Measurements from ENCODE around the gene TAL2. TPM values are rescaled to one million over a fixed set of nuclear protein-coding genes. Genes with fewer than 3 reads are reported as not detected.

The TAL2 gene
- total RNA-seq, 2 donors from 2014 or later = not detected

GRCh38 chr9:105706156-105706555, 43.9 kb downstream of the TAL2 start:
- no peak for TF ChIP-seq CTCF (IDR thresholded peaks at IDR 0.05)
- Histone ChIP-seq H3K36me3 (no peaks in the 10 kb centered on the region), H3K4me3 (no peak overlapping the region), H3K9me3 (no peaks in the 10 kb centered on the region), H3K27ac (no peak overlapping the region), H3K9ac (ENCODE audit: low read depth in 2 of 2, low read length in 2 of 2) (no peak overlapping the region), H3K27me3 (no peaks in the 10 kb centered on the region), H3K4me1 (no peaks in the 10 kb centered on the region)
- DNase-seq = no peak
- intact Hi-C loops (cut with DNase I) = no loop called here

DNA sequence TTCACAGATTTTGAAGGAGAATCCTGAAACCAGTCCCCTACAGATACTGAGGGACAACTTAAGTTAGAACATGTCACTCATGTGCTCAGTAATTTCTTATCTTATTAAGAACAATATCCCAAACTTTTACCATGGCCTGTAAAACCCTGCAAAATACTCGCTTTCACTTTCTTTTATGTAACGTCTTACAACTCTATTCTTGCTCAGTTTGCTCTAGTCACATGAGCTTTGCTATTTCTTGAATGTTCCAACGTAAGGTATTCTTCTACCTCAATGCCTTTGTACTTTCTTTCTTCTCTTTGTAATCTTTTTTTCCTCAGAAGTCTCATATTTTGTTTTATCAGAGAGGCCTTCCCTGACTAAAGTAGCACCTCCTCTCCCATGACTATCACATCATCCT, 46.1 kb downstream of the TAL2 start:
- no peak for DNase-seq
- no peak overlapping the region for H3K4me3 ChIP-seq
- no peak overlapping the region for H3K9ac ChIP-seq (ENCODE audit: low read depth in 2 of 2, low read length in 2 of 2)
- intact Hi-C loops (cut with DNase I) = no loop called here
- no peaks in the 10 kb centered on the region for H3K9me3 ChIP-seq
- no peaks in the 10 kb centered on the region for H3K4me1 ChIP-seq
- TF ChIP-seq CTCF (IDR thresholded peaks at IDR 0.05) = no peak
- no peaks in the 10 kb centered on the region for H3K36me3 ChIP-seq
- no peak overlapping the region for H3K27ac ChIP-seq
- no peaks in the 10 kb centered on the region for H3K27me3 ChIP-seq

- Histone ChIP-seq H3K36me3 (no peaks in the 10 kb centered on the region), H3K9ac (ENCODE audit: low read depth in 2 of 2, low read length in 2 of 2) (no peak overlapping the region), H3K27me3 (no peaks in the 10 kb centered on the region), H3K4me3 (no peak overlapping the region), H3K27ac (no peak overlapping the region), H3K9me3 (no peaks in the 10 kb centered on the region), H3K4me1 (no peaks in the 10 kb centered on the region)
- no peak for DNase-seq
- no peak for TF ChIP-seq CTCF (IDR thresholded peaks at IDR 0.05)
- intact Hi-C loops (cut with DNase I) = no loop called here
Observed at GRCh38 chr9:105710638-105711037, 48.4 kb downstream of the TAL2 start.

DNA sequence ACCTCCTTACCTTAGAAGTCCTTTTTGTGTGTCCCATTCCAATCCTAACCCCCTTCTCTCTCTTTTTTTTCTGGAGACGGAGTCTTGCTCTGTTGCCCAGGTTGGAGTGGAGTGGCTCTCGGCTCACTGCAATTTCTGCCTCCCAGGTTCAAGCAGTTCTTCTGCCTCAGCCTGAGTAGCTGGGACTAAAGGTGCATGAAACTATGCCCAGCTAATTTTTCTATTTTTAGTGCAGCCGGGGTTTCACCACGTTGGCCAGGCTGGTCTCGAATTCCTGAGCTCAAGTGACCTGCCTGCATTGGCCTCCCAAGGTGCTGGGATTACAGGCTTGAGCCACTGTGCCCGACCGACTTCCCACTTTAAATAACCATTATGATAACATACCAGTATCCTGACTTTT, 49.6 kb downstream of the TAL2 start:
- DNase-seq = no peak
- Histone ChIP-seq H3K4me3 (no peak overlapping the region), H3K27ac (no peak overlapping the region), H3K9ac (ENCODE audit: low read depth in 2 of 2, low read length in 2 of 2) (no peak overlapping the region), H3K27me3 (no peaks in the 10 kb centered on the region), H3K36me3 (no peaks in the 10 kb centered on the region), H3K4me1 (no peaks in the 10 kb centered on the region), H3K9me3 (no peaks in the 10 kb centered on the region)
- intact Hi-C loops (cut with DNase I) = no loop called here
- TF ChIP-seq CTCF (IDR thresholded peaks at IDR 0.05) = no peak

- H3K9ac ChIP-seq (ENCODE audit: low read depth in 2 of 2, low read length in 2 of 2) = no peak overlapping the region
- H3K9me3 ChIP-seq = no peaks in the 10 kb centered on the region
- DNase-seq = no peak
- no peak for TF ChIP-seq CTCF (IDR thresholded peaks at IDR 0.05)
- intact Hi-C loops (cut with DNase I) = no loop called here
- H3K4me3 ChIP-seq = no peak overlapping the region
- no peaks in the 10 kb centered on the region for H3K36me3 ChIP-seq
- H3K4me1 ChIP-seq = no peaks in the 10 kb centered on the region
- H3K27me3 ChIP-seq = no peaks in the 10 kb centered on the region
- H3K27ac ChIP-seq = no peak overlapping the region
Observed at GRCh38 chr9:105712297-105712696, 50.0 kb downstream of the TAL2 start.

Other genes starting within 250 kb of the TAL2 start
- gene FSD1L, start 214.4 kb upstream of the TAL2 start, total RNA-seq = 1 to 10 TPM; 4.3 to 6.0 TPM
- gene FKTN, start 104.3 kb upstream of the TAL2 start, total RNA-seq = 10 to 100 TPM; 12.3 to 18.8 TPM
- 10 to 100 TPM; 28.5 to 38.2 TPM for gene TMEM38B, start 32.1 kb downstream of the TAL2 start, total RNA-seq